HG03342 (cell line): ENCODE results near the gene ERI3.

Source experiments
- ATAC-seq: cut with Tn5 transposase; IDR thresholded peaks from one replicate; pipeline ENCODE4 v1.9.1; 2021; ENCODE audit warnings: mild to moderate bottlenecking, moderate library complexity; ENCODE audit not compliant: unreplicated experiment

Gene ERI3

GRCh38 chr1:44263568-44264450 lies 91.2 kb downstream of the ERI3 start:
- no peak for ATAC-seq

DNA sequence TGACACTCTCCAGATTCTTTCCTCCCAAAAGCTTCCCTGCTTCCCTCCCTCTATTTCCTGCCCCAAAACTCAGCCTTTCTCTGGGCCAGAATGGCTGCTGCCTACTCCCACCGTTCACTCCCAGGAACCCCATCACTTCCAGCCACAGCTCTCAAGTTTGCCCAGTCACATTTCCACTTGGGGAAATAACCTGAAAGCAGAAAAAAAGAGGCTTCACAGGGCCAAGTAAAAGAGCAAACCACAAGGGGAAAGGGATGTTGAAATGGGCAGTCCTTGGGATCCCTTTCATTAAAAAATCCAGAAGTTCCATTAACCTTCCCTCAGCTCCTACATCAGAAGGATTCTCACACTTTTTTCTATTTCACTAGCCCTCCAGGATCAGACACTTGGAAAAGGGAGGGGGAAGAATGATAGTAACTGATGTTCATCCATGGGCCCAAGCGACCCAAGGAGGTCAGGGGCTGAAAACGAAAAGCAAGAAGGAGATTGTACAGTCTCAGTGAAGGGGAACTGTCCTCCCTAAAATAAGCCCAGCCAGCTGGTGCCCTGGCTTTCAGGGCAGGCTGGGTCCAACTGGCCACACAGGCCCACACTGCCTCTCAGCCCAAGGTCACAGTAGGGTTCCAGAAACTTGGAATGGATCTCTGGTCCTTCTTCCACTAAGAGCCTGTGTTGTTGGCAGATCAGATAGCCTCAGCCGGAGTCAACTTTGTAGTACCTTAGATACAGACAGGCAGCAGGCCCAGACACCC lies 92.1 kb downstream of the ERI3 start:
- ATAC-seq, result no peak

GRCh38 chr1:44262414-44262813 lies 92.6 kb downstream of the ERI3 start:
- ATAC-seq, result no peak

GRCh38 chr1:44261962-44262361 lies 93.1 kb downstream of the ERI3 start:
- no peak for ATAC-seq

- ATAC-seq, result no peak
Observed at GRCh38 chr1:44261171-44261817, 93.8 kb downstream of the ERI3 start.

GRCh38 chr1:44260792-44261170 lies 94.3 kb downstream of the ERI3 start:
- ATAC-seq, result no peak

GRCh38 chr1:44259090-44259489 lies 96.0 kb downstream of the ERI3 start:
- ATAC-seq, result no peak

DNA sequence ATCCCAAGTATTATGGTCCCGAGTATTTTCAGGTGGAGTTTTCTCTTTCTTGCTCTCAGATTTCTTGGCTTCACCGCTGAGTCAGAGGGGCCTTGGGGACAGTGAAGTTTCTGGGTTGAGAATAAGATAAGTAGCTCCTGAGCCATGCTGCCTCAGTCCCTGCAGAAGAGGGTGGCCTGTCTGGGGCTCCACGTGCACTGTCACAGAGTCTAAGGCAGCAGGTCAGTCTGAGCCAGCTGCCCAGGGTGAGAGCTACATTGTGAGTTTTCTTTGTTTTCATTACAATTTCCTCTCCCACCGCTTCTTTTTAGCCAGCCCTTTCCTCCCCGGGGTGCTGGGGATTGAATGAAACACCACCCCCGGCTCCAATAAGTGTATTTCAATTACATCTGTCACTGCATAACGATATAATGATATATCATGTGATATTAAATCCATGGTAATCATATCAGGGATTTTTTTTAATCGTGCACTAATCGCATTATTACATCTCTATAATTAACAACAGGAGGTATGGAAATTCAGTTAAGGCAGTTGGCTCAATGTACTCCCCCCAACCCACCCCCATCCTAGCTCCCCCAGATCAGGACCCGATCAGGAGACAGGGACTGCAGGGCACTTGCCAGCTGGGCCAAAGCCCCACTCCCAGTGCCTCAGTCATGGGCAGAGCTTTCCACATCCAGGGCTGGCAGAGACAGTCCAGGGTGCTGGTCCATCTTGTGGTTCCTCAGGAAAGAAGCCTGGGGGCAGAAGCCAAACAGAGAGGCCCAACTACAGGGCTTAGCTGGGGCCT lies 98.1 kb downstream of the ERI3 start:
- no peak for ATAC-seq

GRCh38 chr1:44254392-44254910 lies 100.6 kb downstream of the ERI3 start:
- no peak for ATAC-seq

DNA sequence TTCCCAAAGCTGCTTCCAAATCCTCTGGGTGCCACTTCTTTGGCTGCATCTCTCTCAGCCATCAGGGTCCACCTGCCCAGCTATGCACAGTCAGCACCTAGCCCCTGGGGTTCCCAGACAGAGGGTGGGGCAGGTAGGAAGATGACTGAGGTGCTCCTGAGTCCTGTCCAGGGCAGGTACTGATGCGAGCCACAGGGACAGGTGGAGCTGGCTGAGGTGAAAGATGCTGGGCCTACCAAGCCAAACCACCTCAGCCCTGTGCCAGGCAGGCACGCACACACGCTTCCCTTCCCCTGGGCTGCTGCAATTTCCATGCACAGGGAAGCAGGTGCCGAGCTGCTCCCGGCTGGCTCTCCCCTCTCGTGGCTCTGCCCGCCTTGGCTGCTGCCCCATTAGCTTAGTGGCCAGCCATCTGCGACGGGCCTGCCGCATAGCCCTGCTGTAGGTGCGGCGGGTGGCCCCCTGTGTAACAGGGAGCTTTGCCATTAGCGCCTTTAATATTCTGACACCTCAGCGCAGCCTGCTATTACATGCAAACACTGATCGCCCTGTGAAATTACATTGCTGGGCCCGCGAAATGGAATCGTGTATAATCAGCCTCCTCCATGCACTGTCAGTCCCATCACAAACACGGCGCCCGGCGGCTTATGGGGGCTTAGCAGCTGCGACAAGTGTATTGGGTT lies 102.9 kb downstream of the ERI3 start:
- ATAC-seq, result no peak

GRCh38 chr1:44251486-44251885 lies 103.6 kb downstream of the ERI3 start:
- ATAC-seq, result no peak

DNA sequence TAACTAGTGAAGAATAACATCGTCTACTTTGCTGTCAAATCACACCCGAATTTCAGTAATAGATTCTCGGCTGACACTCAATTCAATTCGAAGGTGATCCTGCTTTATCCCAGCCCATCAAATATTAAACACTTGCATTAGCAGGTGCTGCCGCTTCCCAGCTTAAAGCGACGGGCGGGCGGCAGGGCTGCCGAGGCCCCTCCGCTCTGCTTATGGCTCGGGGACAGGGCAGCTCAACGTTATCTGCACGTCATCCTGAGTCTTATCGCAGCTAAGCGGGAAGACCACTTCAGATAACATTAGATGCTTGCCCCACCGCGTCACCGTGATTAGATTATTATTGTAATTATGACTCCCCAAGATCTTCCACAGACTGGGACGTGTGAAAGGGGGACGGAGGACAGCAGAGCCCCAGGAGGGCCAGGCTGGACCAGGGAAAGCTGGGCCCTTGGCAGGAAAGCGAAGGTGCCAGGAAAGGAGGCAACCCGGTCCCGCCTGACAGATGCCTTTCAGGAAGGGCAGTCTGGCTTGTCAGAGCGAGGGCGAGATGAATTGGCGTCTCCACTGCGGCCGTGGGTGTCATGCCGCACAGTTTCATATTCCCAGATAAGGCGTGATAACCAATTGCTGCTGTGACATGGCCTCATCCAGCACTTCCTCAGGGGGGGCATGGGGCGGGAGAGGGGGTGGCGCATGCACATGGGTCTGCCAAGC lies 104.8 kb downstream of the ERI3 start:
- ATAC-seq, result no peak

- ATAC-seq, result no peak
Observed at GRCh38 chr1:44249543-44249942, 105.5 kb downstream of the ERI3 start.

GRCh38 chr1:44246806-44247205 lies 108.3 kb downstream of the ERI3 start:
- no peak for ATAC-seq

GRCh38 chr1:44244986-44245385 lies 110.1 kb downstream of the ERI3 start:
- no peak for ATAC-seq

- ATAC-seq, result no peak
Observed at GRCh38 chr1:44243782-44244495, 111.1 kb downstream of the ERI3 start.

DNA sequence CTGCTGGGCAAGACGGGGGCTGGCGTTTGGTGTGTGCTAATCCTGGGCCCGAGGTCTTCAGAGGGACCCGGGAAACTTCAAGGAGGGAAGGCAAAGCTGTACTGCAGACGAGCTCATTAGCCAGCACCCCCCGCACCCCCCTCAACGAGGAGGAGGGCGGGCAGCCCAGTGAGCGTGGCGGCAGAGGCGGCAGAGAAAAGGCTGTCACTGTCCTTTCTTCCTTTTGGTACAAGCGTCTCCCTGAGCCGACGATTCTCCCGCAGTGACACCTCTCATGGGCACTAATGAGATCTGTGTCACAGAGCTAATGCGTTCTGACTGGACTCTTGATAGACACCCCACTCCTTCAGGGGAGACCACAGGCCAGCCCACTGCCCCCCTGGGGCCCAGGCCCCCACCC lies 112.3 kb downstream of the ERI3 start:
- no peak for ATAC-seq

GRCh38 chr1:44240802-44241671 lies 114.0 kb downstream of the ERI3 start:
- ATAC-seq, result no peak
